H1 (cell line): ENCODE measurements around the gene ADRA2B. TPM values are rescaled to one million over a fixed set of nuclear protein-coding genes. Genes with fewer than 3 reads are reported as not detected.

Source experiments
- CTCF ChIA-PET: fragments of 300-600 bp; sonication (Branson Sonifier 250); formaldehyde crosslinking; loops from one replicate; lab custom pipeline; 2021; ENCODE audit not compliant: partially characterized antibody; lab: Charles Lee
- POLR2A ChIA-PET: fragments of 300-600 bp; sonication (Branson Sonifier 250); formaldehyde crosslinking; loops from one replicate; lab custom pipeline; 2021; ENCODE audit warnings: inconsistent platforms; ENCODE audit not compliant: partially characterized antibody; lab: Charles Lee
- DNase-seq, 2 experiments: peaks; one replicate each; pipeline versions ENCODE4 v3.0.0 to v3.0.0-alpha.2; 2010 to 2022; ENCODE audit warnings: low spot score in 2 of 2, low read depth in 1 of 2, mixed read lengths in 1 of 2
- FAIRE-seq: peaks from 2 replicates; lab custom pipeline; 2011; peaks lifted over from hg19 to GRCh38; lab: Jason Lieb, UNC
- H2AFZ ChIP-seq: 2 replicates; pipeline ENCODE4 v1.8.1; 2012; ENCODE audit warnings: low read length, inconsistent platforms
- H2AK5ac ChIP-seq: 2 replicates; pipeline ENCODE4 v1.6.1; 2013; ENCODE audit warnings: low read depth, low read length
- H2BK120ac ChIP-seq: replicated peaks from 2 replicates; pipeline ENCODE3; 2013; ENCODE audit warnings: low read depth, low read length, inconsistent platforms
- H2BK12ac ChIP-seq: 2 replicates; pipeline ENCODE4 v1.6.1; 2013; ENCODE audit warnings: low read depth, low read length
- H2BK15ac ChIP-seq: 2 replicates; pipeline ENCODE4 v1.6.1; 2013; ENCODE audit warnings: low read length
- H2BK20ac ChIP-seq: 2 replicates; pipeline ENCODE4 v1.6.1; 2013; ENCODE audit warnings: low read length
- H2BK5ac ChIP-seq: 2 replicates; pipeline ENCODE4 v1.6.1; 2013; ENCODE audit warnings: low read depth, low read length
- H3K14ac ChIP-seq: 2 replicates; pipeline ENCODE4 v1.6.1; 2013; ENCODE audit warnings: inconsistent platforms; ENCODE audit not compliant: insufficient read length
- H3K18ac ChIP-seq: 2 replicates; pipeline ENCODE4 v1.6.1; 2013; ENCODE audit warnings: low read length; ENCODE audit errors: extremely low read depth
- H3K23ac ChIP-seq: 2 replicates; pipeline ENCODE4 v1.6.1; 2013; ENCODE audit warnings: inconsistent platforms; ENCODE audit not compliant: insufficient read length
- H3K23me2 ChIP-seq: 2 replicates; pipeline ENCODE4 v1.6.1; 2013; ENCODE audit warnings: low read depth, low read length
- H3K27ac ChIP-seq: 2 replicates; pipeline ENCODE4 v1.6.1; 2011; ENCODE audit warnings: low read depth, low read length, inconsistent platforms
- H3K27me3 ChIP-seq, 4 experiments: replicated peaks in 1 of 4; 1 replicate in 1 of 4; 2 replicates in 3 of 4; pipeline versions ENCODE4 v1.6.1 to v1.8.1; 2011 to 2013; ENCODE audit warnings: low read length in 3 of 4, mild to moderate bottlenecking in 3 of 4, inconsistent platforms in 2 of 4, mixed read lengths in 2 of 4, moderate library complexity in 1 of 4; ENCODE audit not compliant: control insufficient read depth in 3 of 4, insufficient read depth in 3 of 4; ENCODE audit errors: extremely low read depth in 1 of 4
- H3K36me3 ChIP-seq, 4 experiments: 2 replicates each; pipeline versions ENCODE4 v1.6.1 to v1.8.1; 2011 to 2013; ENCODE audit warnings: mild to moderate bottlenecking in 4 of 4, low read length in 3 of 4, moderate library complexity in 2 of 4, control low read depth in 1 of 4, inconsistent platforms in 1 of 4; ENCODE audit not compliant: insufficient read depth in 4 of 4, control insufficient read depth in 2 of 4
- H3K4ac ChIP-seq: replicated peaks from 2 replicates; pipeline ENCODE3; 2013; ENCODE audit warnings: low read length, low read depth, mixed read lengths, inconsistent platforms; ENCODE audit not compliant: insufficient read length
- H3K4me1 ChIP-seq, 4 experiments: replicated peaks in 1 of 4; 1 replicate in 1 of 4; 2 replicates in 3 of 4; pipeline versions ENCODE4 v1.6.1 to v1.8.1; 2011 to 2013; ENCODE audit warnings: low read length in 3 of 4, inconsistent platforms in 2 of 4, mixed read lengths in 1 of 4; ENCODE audit not compliant: insufficient read depth in 4 of 4, control insufficient read depth in 3 of 4
- H3K4me2 ChIP-seq, 2 experiments: 2 replicates each; pipeline versions ENCODE4 v1.6.1 to v1.8.1; 2011 to 2013; ENCODE audit warnings: low read depth in 2 of 2, low read length in 2 of 2, control low read depth in 1 of 2, inconsistent platforms in 1 of 2, mild to moderate bottlenecking in 1 of 2; ENCODE audit not compliant: insufficient read depth in 1 of 2
- H3K4me3 ChIP-seq, 4 experiments: fragments of 200-600, 300-600 bp in 1 of 4; sonication (generic), shearing (Covaris generic), sonication (Bioruptor Twin) in 1 of 4; 2 replicates each; pipeline versions ENCODE4 v1.5.1 to v1.8.1; 2011 to 2016; ENCODE audit warnings: low read length in 4 of 4, low read depth in 3 of 4, control low read depth in 2 of 4, inconsistent platforms in 2 of 4, mild to moderate bottlenecking in 2 of 4, mixed read lengths in 1 of 4, moderate library complexity in 1 of 4; ENCODE audit not compliant: insufficient read depth in 2 of 4; ENCODE audit errors: extremely low read depth in 1 of 4
- H3K56ac ChIP-seq: replicated peaks from 2 replicates; pipeline ENCODE3; 2013; ENCODE audit warnings: low read depth, mild to moderate bottlenecking, mixed read lengths, low read length, inconsistent platforms; ENCODE audit not compliant: insufficient read length
- H3K79me1 ChIP-seq: 2 replicates; pipeline ENCODE4 v1.6.1; 2013; ENCODE audit warnings: low read depth, low read length, control low read depth
- H3K79me2 ChIP-seq, 2 experiments: 2 replicates each; pipeline versions ENCODE4 v1.6.1 to v1.8.1; 2012 to 2013; ENCODE audit warnings: low read length in 2 of 2, mild to moderate bottlenecking in 2 of 2, inconsistent platforms in 1 of 2; ENCODE audit not compliant: insufficient read depth in 2 of 2, control insufficient read depth in 1 of 2
- H3K9ac ChIP-seq, 4 experiments: replicated peaks in 1 of 4; 1 replicate in 1 of 4; 2 replicates in 3 of 4; pipeline versions ENCODE4 v1.6.1 to v1.8.1; 2011 to 2013; ENCODE audit warnings: low read depth in 3 of 4, low read length in 3 of 4, control low read depth in 2 of 4, mild to moderate bottlenecking in 2 of 4, moderate library complexity in 2 of 4, inconsistent platforms in 1 of 4; ENCODE audit errors: extremely low read depth in 1 of 4
- H3K9me3 ChIP-seq, 2 experiments: 2 replicates each; pipeline versions ENCODE4 v1.6.1 to v1.8.1; 2012 to 2013; ENCODE audit warnings: mild to moderate bottlenecking in 2 of 2, moderate library complexity in 2 of 2, control low read depth in 1 of 2, inconsistent platforms in 1 of 2, low read depth in 1 of 2, low read length in 1 of 2, mixed read lengths in 1 of 2; ENCODE audit not compliant: insufficient read depth in 2 of 2
- H4K20me1 ChIP-seq, 2 experiments: replicated peaks in 1 of 2; 2 replicates each; pipeline versions ENCODE3 to v1.8.1; 2011 to 2013; ENCODE audit warnings: inconsistent platforms in 2 of 2, low read length in 2 of 2, mild to moderate bottlenecking in 1 of 2; ENCODE audit not compliant: insufficient read depth in 2 of 2, control insufficient read depth in 1 of 2
- H4K5ac ChIP-seq: 2 replicates; pipeline ENCODE4 v1.6.1; 2013; ENCODE audit warnings: low read length, low read depth, mixed read lengths, inconsistent platforms; ENCODE audit not compliant: insufficient read length
- H4K8ac ChIP-seq: 2 replicates; pipeline ENCODE4 v1.8.0; 2013; ENCODE audit warnings: mild to moderate bottlenecking, moderate library complexity, low read length, inconsistent platforms; ENCODE audit not compliant: insufficient read depth; ENCODE audit errors: extremely low read depth
- H4K91ac ChIP-seq: replicated peaks from 2 replicates; pipeline ENCODE3; 2013; ENCODE audit warnings: low read length, mixed read lengths, inconsistent platforms; ENCODE audit not compliant: insufficient read length
- BCL11A ChIP-seq, 2 experiments: IDR thresholded peaks; one replicate each; pipeline ENCODE4 v1.6.1; 2011; ENCODE audit warnings: low read depth in 2 of 2, low read length in 2 of 2, mild to moderate bottlenecking in 2 of 2
- BRCA1 ChIP-seq: IDR thresholded peaks from 2 replicates; pipeline ENCODE4 v1.6.1; 2012; ENCODE audit warnings: low read depth, low read length, improper control_type of control experiment
- CBX8 ChIP-seq: fragments of 300-800, 300-1000 bp; sonication (generic); IDR thresholded peaks from 2 replicates; pipeline ENCODE4 v1.7.1; 2016; ENCODE audit warnings: low read depth, low read length, borderline replicate concordance
- CTBP2 ChIP-seq: IDR thresholded peaks from 2 replicates; pipeline ENCODE4 v1.7.0; 2011; ENCODE audit warnings: borderline replicate concordance, mild to moderate bottlenecking, moderate library complexity, mixed read lengths, low read length; ENCODE audit not compliant: insufficient read depth, insufficient read length
- FOSL1 ChIP-seq: IDR thresholded peaks from 2 replicates; pipeline ENCODE4 v1.6.1; 2011; ENCODE audit warnings: mild to moderate bottlenecking, low read depth, low read length, moderate library complexity; ENCODE audit not compliant: insufficient read depth
- HDAC2 ChIP-seq, 2 experiments: fragments of 300-600 bp in 1 of 2; sonication (generic) in 1 of 2; IDR thresholded peaks; 2 replicates each; pipeline ENCODE4 v1.6.1; 2011 to 2012; ENCODE audit warnings: low read depth in 2 of 2, low read length in 2 of 2, mild to moderate bottlenecking in 2 of 2, moderate library complexity in 2 of 2, borderline replicate concordance in 1 of 2, inconsistent platforms in 1 of 2
- KDM1A ChIP-seq: fragments of 200-600, 300-600 bp; sonication (generic); IDR thresholded peaks from 2 replicates; pipeline ENCODE4 v1.7.1; 2016; ENCODE audit warnings: mild to moderate bottlenecking, low read length, borderline replicate concordance
- KDM4A ChIP-seq: IDR thresholded peaks from one replicate; pipeline ENCODE4 v1.7.1; 2012; ENCODE audit warnings: low read depth, mild to moderate bottlenecking, moderate library complexity, low read length, inconsistent platforms; ENCODE audit not compliant: severe bottlenecking
- MAFK ChIP-seq: IDR thresholded peaks from 2 replicates; pipeline ENCODE4 v1.6.1; 2012; ENCODE audit warnings: low read depth, mild to moderate bottlenecking, improper control_type of control experiment, low read length
- NANOG ChIP-seq: IDR thresholded peaks from 2 replicates; pipeline ENCODE4 v1.6.1; 2011; ENCODE audit warnings: low read length, low read depth, mild to moderate bottlenecking, inconsistent platforms; ENCODE audit not compliant: insufficient read depth, poor library complexity, severe bottlenecking
- POLR2A ChIP-seq, 2 experiments: IDR thresholded peaks; 1 replicate in 1 of 2; 2 replicates in 1 of 2; pipeline ENCODE4 v1.6.1; 2011; ENCODE audit warnings: low read depth in 2 of 2, low read length in 2 of 2, mild to moderate bottlenecking in 2 of 2; ENCODE audit errors: control extremely low read depth in 1 of 2
- RAD21 ChIP-seq, 2 experiments: IDR thresholded peaks in 1 of 2; conservative IDR thresholded peaks in 1 of 2; 2 replicates each; pipeline ENCODE4 v1.6.1; 2011; ENCODE audit warnings: low read depth in 2 of 2, low read length in 2 of 2, improper control_type of control experiment in 1 of 2, inconsistent platforms in 1 of 2, mild to moderate bottlenecking in 1 of 2, moderate library complexity in 1 of 2
- SAP30 ChIP-seq: fragments of 300-600 bp; sonication (generic); IDR thresholded peaks from 2 replicates; pipeline ENCODE4 v1.7.1; 2012; ENCODE audit warnings: low read length, moderate library complexity, mild to moderate bottlenecking, inconsistent platforms; ENCODE audit not compliant: insufficient read depth, insufficient replicate concordance
- WGBS, 2 experiments: shearing (Covaris generic) in 1 of 2; methylation state at CpG; one replicate each; pipeline versions ENCODE4 v1.1.6 to v1.1.7; 2013 to 2015; ENCODE audit warnings: low lambda C conversion rate in 2 of 2, mixed read lengths in 2 of 2, inconsistent platforms in 1 of 2, low coverage in 1 of 2, missing lambda C conversion rate in 1 of 2; ENCODE audit not compliant: insufficient replicate concordance in 2 of 2, insufficient coverage in 1 of 2, insufficient read length in 1 of 2; ENCODE audit errors: extremely low coverage in 1 of 2, missing lambda C conversion rate in 1 of 2; 5-methylcytosine and 5-hydroxymethylcytosine counted together
- polyA plus RNA-seq, 7 experiments: library from polyadenylated mRNA; depleted of rRNA in 3 of 7; stranded (reverse) in 5 of 7; unstranded in 2 of 7; fragments of >200 nt in 5 of 7; fragments of 200-250 nt in 2 of 7; gene quantifications; 1 replicate in 5 of 7; 2 replicates in 1 of 7; 4 replicates in 1 of 7; pipeline versions ENCODE4 v1.2.1 to v1.2.3, GENCODE V29; 2011 to 2013; ENCODE audit warnings: missing spikeins in 2 of 7, mixed read lengths in 2 of 7
- total RNA-seq: library from RNA; stranded (reverse); fragmentation: NEBNext Ultra II Directional; extraction: Animal tissue kit (Norgen Biotek cat#: 25700); gene quantifications from 2 replicates; pipeline ENCODE4 v1.2.1, GENCODE V29; 2021

Gene ADRA2B
- total and polyA plus RNA-seq, 2 of the 8 experiments (the other 6 are each of a cell fraction or from before 2014, with no cell fraction given): 5.8 to 6.5 TPM

DNA sequence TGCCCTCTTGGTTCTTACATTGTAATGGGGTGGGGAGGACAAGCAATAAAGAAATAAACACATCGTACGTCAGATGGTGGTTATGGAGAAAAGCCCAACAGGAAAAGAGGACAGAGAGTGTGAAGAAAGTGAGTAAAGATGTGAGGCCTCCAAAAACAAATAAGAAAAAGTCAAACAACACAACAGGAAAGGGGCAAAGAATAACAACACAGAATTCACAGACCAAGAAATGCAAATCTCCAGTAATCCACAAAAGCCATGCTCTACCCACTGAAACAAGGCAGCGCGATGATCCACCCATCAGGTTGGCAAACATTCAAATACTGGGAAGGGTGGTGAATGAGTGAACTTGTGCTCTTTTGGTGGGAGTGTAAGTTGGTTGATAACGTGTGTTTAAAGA, 45.5 kb upstream of the ADRA2B start:
- POLR2A ChIA-PET: no interaction called here
- TF ChIP-seq CTBP2 (no peak), KDM4A (no peak), KDM1A (no peak), BCL11A (IDR thresholded peaks at IDR 0.05; ENCODE audit: low read depth in 2 of 2, low read length in 2 of 2) (no peak), CBX8 (no peak), BRCA1 (no peak), HDAC2 (IDR thresholded peaks at IDR 0.05; ENCODE audit: borderline replicate concordance in 1 of 2, low read depth in 2 of 2, low read length in 2 of 2) (no peak), MAFK (no peak), RAD21 (IDR thresholded peaks at IDR 0.05 in 1 of 2, conservative IDR thresholded peaks at IDR 0.05 in 1 of 2; ENCODE audit: low read depth in 2 of 2, low read length in 2 of 2) (no peak), POLR2A (IDR thresholded peaks at IDR 0.05; ENCODE audit: control extremely low read depth in 1 of 2, low read depth in 2 of 2, low read length in 2 of 2) (no peak), NANOG (no peak), FOSL1 (no peak), SAP30 (no peak)

More for the DNA sequence above, 45.5 kb upstream of the ADRA2B start:
- Histone ChIP-seq H3K27ac (no peak overlapping the region), H3K18ac (no peak overlapping the region), H4K91ac (no peak overlapping the region), H3K4me2 (no peak overlapping the region), H2BK12ac (no peak overlapping the region), H2AFZ (no peak overlapping the region), H3K23me2 (no peaks in the 10 kb centered on the region; the same call in 1 of the 2 replicates), H3K36me3 (no peaks in the 10 kb centered on the region), H3K4ac (no peak overlapping the region), H4K20me1 (no peaks in the 10 kb centered on the region), H3K4me1 (peaks cover 0 to 9% (median 0%) of the 10 kb centered on the region in 4 experiments; a peak in 1 of 7 replicates), H2BK5ac (no peak overlapping the region), H2AK5ac (no peak overlapping the region), H3K79me2 (no peaks in the 10 kb centered on the region), H2BK15ac (no peak overlapping the region), H4K8ac (no peak overlapping the region), H2BK120ac (no peak overlapping the region), H3K9ac (no peak overlapping the region), H3K23ac (no peak overlapping the region), H4K5ac (no peak overlapping the region), H3K14ac (no peak overlapping the region), H2BK20ac (no peak overlapping the region), H3K9me3 (no peaks in the 10 kb centered on the region), H3K79me1 (no peaks in the 10 kb centered on the region), H3K56ac (no peak overlapping the region), H3K27me3 (no peaks in the 10 kb centered on the region), H3K4me3 (no peak overlapping the region)
- FAIRE-seq (no peak), DNase-seq (no peak)
- 92% methylated on average over 5 of the region's 5 CpGs; no CpG with 5 or more reads in 1 of the 2 experiments for WGBS, 2 experiments
- CTCF ChIA-PET: interaction anchor here (3.1 to 5.2 kb wide), 2 partner anchors 12 to 23 kb away, joined by 10 to 31 read pairs; partner anchors contain the start of gene ASTL
